CMK (cell line): ENCODE results near the gene IGFBP5.

Experiments used
- DNase-seq: peaks from one replicate; pipeline ENCODE4 v3.0.0-alpha.2; 2010; ENCODE audit warnings: low read depth

The IGFBP5 gene

GRCh38 chr2:216643986-216644659 lies 51.2 kb downstream of the IGFBP5 start:
- DNase-seq = no peak

- DNase-seq = no peak
Observed at GRCh38 chr2:216637472-216637871, 57.9 kb downstream of the IGFBP5 start.

GRCh38 chr2:216636551-216637450 lies 58.5 kb downstream of the IGFBP5 start:
- DNase-seq = no peak

- DNase-seq = no peak
Observed at GRCh38 chr2:216635701-216636550, 59.4 kb downstream of the IGFBP5 start.

- DNase-seq = no peak
Observed at GRCh38 chr2:216635171-216635570, 60.2 kb downstream of the IGFBP5 start.

GRCh38 chr2:216634370-216635148 lies 60.8 kb downstream of the IGFBP5 start:
- DNase-seq = no peak

- DNase-seq = no peak
Observed at GRCh38 chr2:216633616-216634369, 61.6 kb downstream of the IGFBP5 start.

- DNase-seq = peak; percentile 15
Observed at GRCh38 chr2:216632952-216633615, 62.3 kb downstream of the IGFBP5 start, which contains the start of gene IGFBP2. TSS of gene IGFBP2 (plus strand) at chr2:216633420. CDS start at chr2:216633524, 104 bp downstream.

- no peak for DNase-seq
Observed at GRCh38 chr2:216632346-216632951, 62.9 kb downstream of the IGFBP5 start.

GRCh38 chr2:216629784-216630183 lies 65.6 kb downstream of the IGFBP5 start:
- no peak for DNase-seq

- no peak for DNase-seq
Observed at GRCh38 chr2:216626875-216627245, 68.5 kb downstream of the IGFBP5 start.

GRCh38 chr2:216626168-216626874 lies 69.0 kb downstream of the IGFBP5 start:
- DNase-seq = no peak

- DNase-seq = no peak
Observed at GRCh38 chr2:216624251-216624650, 71.1 kb downstream of the IGFBP5 start.

- no peak for DNase-seq
Observed at GRCh38 chr2:216622526-216622925, 72.8 kb downstream of the IGFBP5 start.
